CD4-positive, alpha-beta T cell treated with Interleukin-2 at 100 ng/mL for 4 hours (primary cell): Measurements from ENCODE around the gene ANKRD36C.
"Not testable (repeated sequence)": the region's sequence is repeated elsewhere in the genome, so short reads cannot be mapped to it uniquely, and the experiment has no call there.

Experiments used
- DNase-seq: peaks from one replicate; pipeline ENCODE4 v3.0.0-alpha.2; 2020; ENCODE audit warnings: low spot score

Gene ANKRD36C

GRCh38 chr2:95796249-95797099 is 195.2 kb downstream of the ANKRD36C start:
- DNase-seq: not testable (repeated sequence)

GRCh38 chr2:95793970-95794369 is 197.7 kb downstream of the ANKRD36C start:
- DNase-seq: not testable (repeated sequence)

- not testable (repeated sequence) for DNase-seq
Observed at GRCh38 chr2:95790180-95790579, 201.4 kb downstream of the ANKRD36C start.

- not testable (repeated sequence) for DNase-seq
Observed at GRCh38 chr2:95789385-95789784, 202.2 kb downstream of the ANKRD36C start.

- not testable (repeated sequence) for DNase-seq
Observed at GRCh38 chr2:95788642-95789041, 203.0 kb downstream of the ANKRD36C start.
